ENCODE measurements around the gene PLA2G15.

Gene PLA2G15

GRCh38 chr16:68309799-68310198 lies 64.6 kb downstream of the PLA2G15 start:
- no peak for TF ChIP-seq CTCF (IDR thresholded peaks at IDR 0.05; ENCODE audit: low read depth, low read length, poor library complexity, severe bottlenecking)
- TF ChIP-seq EZH2phosphoT487 (IDR thresholded peaks at IDR 0.05; ENCODE audit: borderline replicate concordance, low read length): no peak
- H4K20me1 ChIP-seq (ENCODE audit: control insufficient read depth, insufficient read depth, low read depth, low read length): no peaks in the 10 kb centered on the region
- H3K4me1 ChIP-seq (ENCODE audit: control insufficient read depth, low read length): peaks cover 22% of the 10 kb centered on the region
- peak overlapping the region; percentile 99 for H3K4me3 ChIP-seq (ENCODE audit: low read length)
- H3K79me2 ChIP-seq (ENCODE audit: control insufficient read depth, low read length): peaks cover 91% of the 10 kb centered on the region
- peaks cover 7% of the 10 kb centered on the region; the same call in 1 of the 2 replicates for H3F3A ChIP-seq (ENCODE audit: control insufficient read depth, insufficient read depth)
- H3K9me2 ChIP-seq (replicated peaks; ENCODE audit: control insufficient read depth, low read length): no peaks in the 10 kb centered on the region
- H3K36me3 ChIP-seq (ENCODE audit: control insufficient read depth, low read length): peaks cover 73% of the 10 kb centered on the region
- peak overlapping the region; percentile 66 for H3K27ac ChIP-seq (ENCODE audit: low read depth, low read length)
- H3K27me3 ChIP-seq (ENCODE audit: control insufficient read depth, low read length): no peaks in the 10 kb centered on the region
- H3K4me2 ChIP-seq (ENCODE audit: low read length): peak overlapping the region; percentile 91
- H3K9me3 ChIP-seq (ENCODE audit: control insufficient read depth, insufficient read depth, low read length): no peaks in the 10 kb centered on the region

DNA sequence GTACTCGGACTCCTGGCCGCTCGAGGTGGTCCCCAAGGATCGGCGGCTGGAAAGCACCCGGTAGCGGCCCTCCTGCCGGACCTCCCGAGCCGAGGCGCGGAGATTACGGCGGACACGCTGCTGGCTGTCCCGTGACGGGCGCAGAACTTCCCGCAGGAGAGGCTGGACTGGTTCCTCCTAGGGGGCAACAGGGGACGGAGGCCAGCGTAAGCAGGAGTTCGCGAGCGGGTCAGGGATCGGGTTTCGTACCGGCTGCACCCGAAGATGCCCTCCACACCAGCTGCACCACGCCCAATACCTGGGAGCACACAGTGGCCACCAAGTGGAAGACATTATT lies 65.2 kb downstream of the PLA2G15 start:
- H4K20me1 ChIP-seq (ENCODE audit: control insufficient read depth, insufficient read depth, low read depth, low read length): no peaks in the 10 kb centered on the region
- peak overlapping the region; percentile 99 for H3K4me3 ChIP-seq (ENCODE audit: low read length)
- H3K79me2 ChIP-seq (ENCODE audit: control insufficient read depth, low read length): peaks cover 90% of the 10 kb centered on the region
- peak overlapping the region; percentile 91 for H3K4me2 ChIP-seq (ENCODE audit: low read length)
- peaks cover 72% of the 10 kb centered on the region for H3K36me3 ChIP-seq (ENCODE audit: control insufficient read depth, low read length)
- H3K9me3 ChIP-seq (ENCODE audit: control insufficient read depth, insufficient read depth, low read length): no peaks in the 10 kb centered on the region
- H3K27ac ChIP-seq (ENCODE audit: low read depth, low read length): peak overlapping the region; percentile 66
- H3K4me1 ChIP-seq (ENCODE audit: control insufficient read depth, low read length): peaks cover 22% of the 10 kb centered on the region
- H3K27me3 ChIP-seq (ENCODE audit: control insufficient read depth, low read length): no peaks in the 10 kb centered on the region
- H3F3A ChIP-seq (ENCODE audit: control insufficient read depth, insufficient read depth): peaks cover 7% of the 10 kb centered on the region; the same call in 1 of the 2 replicates
- TF ChIP-seq EZH2phosphoT487 (IDR thresholded peaks at IDR 0.05; ENCODE audit: borderline replicate concordance, low read length) (no peak), CTCF (IDR thresholded peaks at IDR 0.05; ENCODE audit: low read depth, low read length, poor library complexity, severe bottlenecking) (no peak)
- H3K9me2 ChIP-seq (replicated peaks; ENCODE audit: control insufficient read depth, low read length): no peaks in the 10 kb centered on the region
